PFSK-1 (cell line): ENCODE results near the gene S100A5.

Experiments used
- POLR2AphosphoS5 ChIP-seq: IDR thresholded peaks from 2 replicates; pipeline ENCODE4 v1.6.1; 2012; ENCODE audit warnings: low read depth, mild to moderate bottlenecking, control low read depth, low read length, moderate library complexity
- SIN3A ChIP-seq: IDR thresholded peaks from 2 replicates; pipeline ENCODE4 v1.6.1; 2012; ENCODE audit warnings: mild to moderate bottlenecking, low read length, moderate library complexity, borderline replicate concordance; ENCODE audit not compliant: insufficient read depth
- TAF1 ChIP-seq: IDR thresholded peaks from 2 replicates; pipeline ENCODE4 v1.6.1; 2012; ENCODE audit warnings: low read length, control low read depth, borderline replicate concordance; ENCODE audit not compliant: insufficient read depth
- TF ChIP-seq, protein P1 (sequence below), 2 experiments: IDR thresholded peaks; 2 replicates each; pipeline versions ENCODE4 v1.6.1 to v1.8.0; 2011 to 2012; ENCODE audit warnings: low read depth in 2 of 2, low read length in 2 of 2, control low read depth in 1 of 2, inconsistent platforms in 1 of 2, mild to moderate bottlenecking in 1 of 2, moderate library complexity in 1 of 2; ENCODE audit not compliant: insufficient read depth in 1 of 2

GRCh38 chr1:153578936-153579335, 38.2 kb upstream of the S100A5 start:
- TF ChIP-seq POLR2AphosphoS5 (no peak), TAF1 (no peak), SIN3A (no peak)
- TF ChIP-seq, protein P1, sequence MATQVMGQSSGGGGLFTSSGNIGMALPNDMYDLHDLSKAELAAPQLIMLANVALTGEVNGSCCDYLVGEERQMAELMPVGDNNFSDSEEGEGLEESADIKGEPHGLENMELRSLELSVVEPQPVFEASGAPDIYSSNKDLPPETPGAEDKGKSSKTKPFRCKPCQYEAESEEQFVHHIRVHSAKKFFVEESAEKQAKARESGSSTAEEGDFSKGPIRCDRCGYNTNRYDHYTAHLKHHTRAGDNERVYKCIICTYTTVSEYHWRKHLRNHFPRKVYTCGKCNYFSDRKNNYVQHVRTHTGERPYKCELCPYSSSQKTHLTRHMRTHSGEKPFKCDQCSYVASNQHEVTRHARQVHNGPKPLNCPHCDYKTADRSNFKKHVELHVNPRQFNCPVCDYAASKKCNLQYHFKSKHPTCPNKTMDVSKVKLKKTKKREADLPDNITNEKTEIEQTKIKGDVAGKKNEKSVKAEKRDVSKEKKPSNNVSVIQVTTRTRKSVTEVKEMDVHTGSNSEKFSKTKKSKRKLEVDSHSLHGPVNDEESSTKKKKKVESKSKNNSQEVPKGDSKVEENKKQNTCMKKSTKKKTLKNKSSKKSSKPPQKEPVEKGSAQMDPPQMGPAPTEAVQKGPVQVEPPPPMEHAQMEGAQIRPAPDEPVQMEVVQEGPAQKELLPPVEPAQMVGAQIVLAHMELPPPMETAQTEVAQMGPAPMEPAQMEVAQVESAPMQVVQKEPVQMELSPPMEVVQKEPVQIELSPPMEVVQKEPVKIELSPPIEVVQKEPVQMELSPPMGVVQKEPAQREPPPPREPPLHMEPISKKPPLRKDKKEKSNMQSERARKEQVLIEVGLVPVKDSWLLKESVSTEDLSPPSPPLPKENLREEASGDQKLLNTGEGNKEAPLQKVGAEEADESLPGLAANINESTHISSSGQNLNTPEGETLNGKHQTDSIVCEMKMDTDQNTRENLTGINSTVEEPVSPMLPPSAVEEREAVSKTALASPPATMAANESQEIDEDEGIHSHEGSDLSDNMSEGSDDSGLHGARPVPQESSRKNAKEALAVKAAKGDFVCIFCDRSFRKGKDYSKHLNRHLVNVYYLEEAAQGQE (IDR thresholded peaks at IDR 0.05; ENCODE audit: insufficient read depth in 1 of 2, low read depth in 2 of 2, low read length in 2 of 2): no peak
